ENCODE measurements around the gene AGO4. TPM values are rescaled to one million over a fixed set of nuclear protein-coding genes. Genes with fewer than 3 reads are reported as not detected.

Gene AGO4
- total and polyA plus RNA-seq, 2 of the 8 experiments (the other 6 are each of a cell fraction or from before 2014, with no cell fraction given) = 5.5 to 7.7 TPM

- ChIA-PET CTCF (ENCODE audit: partially characterized antibody) (interaction anchor here (0.8 to 3.4 kb wide), 13 partner anchors 10 to 157 kb away, joined by 3 to 22 read pairs (median 6); no protein-coding TSS in a partner anchor), POLR2A (ENCODE audit: partially characterized antibody) (interaction anchor here (3.2 kb wide), 1 partner anchor 48 kb away, joined by 19 read pairs; the partner anchor contains the start of gene AGO3)
- Histone ChIP-seq H3K27me3 (replicated peaks in 1 of 4; ENCODE audit: control insufficient read depth in 3 of 4, extremely low read depth in 1 of 4, insufficient read depth in 3 of 4, low read length in 3 of 4) (peaks cover 0 to 5% (median 2%) of the 10 kb centered on the region in 4 experiments; a peak in 2 of 7 replicates), H3K18ac (ENCODE audit: extremely low read depth, low read length) (peak overlapping the region; percentile 64; the same call in 1 of the 2 replicates), H2AFZ (ENCODE audit: low read length) (peak overlapping the region; percentile 59; the same call in 1 of the 2 replicates), H3K14ac (ENCODE audit: insufficient read length) (no peak overlapping the region), H3K27ac (ENCODE audit: low read depth, low read length) (no peak overlapping the region), H3K4me2 (ENCODE audit: insufficient read depth in 1 of 2, low read depth in 2 of 2, low read length in 2 of 2) (peak overlapping the region; percentile 0 to 61), H3K4me3 (ENCODE audit: extremely low read depth in 1 of 4, insufficient read depth in 2 of 4, low read depth in 3 of 4, low read length in 4 of 4) (peak overlapping the region in 3 of 4 experiments; percentile 97 to 99 (median 99); a peak in 4 of 8 replicates), H2AK5ac (ENCODE audit: low read depth, low read length) (no peak overlapping the region), H3K79me1 (ENCODE audit: low read depth, low read length) (peaks cover 8% of the 10 kb centered on the region), H2BK120ac (replicated peaks; ENCODE audit: low read depth, low read length) (no peak overlapping the region), H3K56ac (replicated peaks; ENCODE audit: insufficient read length, low read depth, low read length) (no peak overlapping the region), H3K9me3 (ENCODE audit: insufficient read depth in 2 of 2, low read depth in 1 of 2, low read length in 1 of 2) (no peaks in the 10 kb centered on the region), H3K79me2 (ENCODE audit: control insufficient read depth in 1 of 2, insufficient read depth in 2 of 2, low read length in 2 of 2) (peaks cover 15 to 36% of the 10 kb centered on the region in 2 experiments), H2BK20ac (ENCODE audit: low read length) (peak overlapping the region; percentile 28; the same call in 1 of the 2 replicates), H2BK12ac (ENCODE audit: low read depth, low read length) (no peak overlapping the region), H4K8ac (ENCODE audit: extremely low read depth, insufficient read depth, low read length) (peak overlapping the region; percentile 90), H3K4ac (replicated peaks; ENCODE audit: insufficient read length, low read depth, low read length) (no peak overlapping the region), H4K20me1 (replicated peaks in 1 of 2; ENCODE audit: control insufficient read depth in 1 of 2, insufficient read depth in 2 of 2, low read length in 2 of 2) (peaks cover 9 to 16% of the 10 kb centered on the region in 2 experiments), H3K4me1 (replicated peaks in 1 of 4; ENCODE audit: control insufficient read depth in 3 of 4, insufficient read depth in 4 of 4, low read length in 3 of 4) (peaks cover 14 to 30% (median 28%) of the 10 kb centered on the region in 4 experiments), H3K23ac (ENCODE audit: insufficient read length) (no peak overlapping the region), H4K91ac (replicated peaks; ENCODE audit: insufficient read length, low read length) (no peak overlapping the region), H2BK15ac (ENCODE audit: low read length) (peak overlapping the region; percentile 37; the same call in 1 of the 2 replicates), H3K9ac (replicated peaks in 1 of 4; ENCODE audit: extremely low read depth in 1 of 4, low read depth in 3 of 4, low read length in 3 of 4) (no peak overlapping the region; a peak in 1 of 7 replicates), H2BK5ac (ENCODE audit: low read depth, low read length) (peak overlapping the region; percentile 38; the same call in 1 of the 2 replicates), H4K5ac (ENCODE audit: insufficient read length, low read depth, low read length) (no peak overlapping the region), H3K36me3 (ENCODE audit: control insufficient read depth in 2 of 4, insufficient read depth in 4 of 4, low read length in 3 of 4) (no peaks in the 10 kb centered on the region), H3K23me2 (ENCODE audit: low read depth, low read length) (peaks cover 10% of the 10 kb centered on the region)
- TF ChIP-seq HDAC2 (IDR thresholded peaks at IDR 0.05; ENCODE audit: borderline replicate concordance in 1 of 2, low read depth in 2 of 2, low read length in 2 of 2) = no peak
- no peak for TF ChIP-seq CTBP2 (IDR thresholded peaks at IDR 0.05; ENCODE audit: borderline replicate concordance, insufficient read depth, insufficient read length, low read length)
- TF ChIP-seq TAF7 (optimal IDR thresholded peaks at IDR 0.05; ENCODE audit: borderline replicate concordance, low read depth, low read length) = no peak
- no peak for FAIRE-seq
- DNase-seq (ENCODE audit: low read depth in 1 of 2, low spot score in 2 of 2) = no peak
- WGBS, 2 experiments (ENCODE audit: extremely low coverage in 1 of 2, insufficient coverage in 1 of 2, insufficient read length in 1 of 2, insufficient replicate concordance in 2 of 2, low coverage in 1 of 2, low lambda C conversion rate in 2 of 2, missing lambda C conversion rate in 1 of 2) = 54% methylated on average over 16 of the region's 16 CpGs; no CpG with 5 or more reads in 1 of the 2 experiments
Measured at GRCh38 chr1:35882586-35882944, 74.7 kb downstream of the AGO4 start.

Data from H1 (cell line).